DND-41 (cell line): ENCODE data around the gene POLR3A.

Source experiments
- CTCF ChIP-seq: IDR thresholded peaks from 2 replicates; pipeline ENCODE4 v1.5.1; 2012; ENCODE audit warnings: borderline replicate concordance, low read length, moderate library complexity, mild to moderate bottlenecking; ENCODE audit not compliant: poor library complexity, severe bottlenecking; ENCODE audit errors: extremely low read depth
- EZH2 ChIP-seq: IDR thresholded peaks from 3 replicates; pipeline ENCODE4 v1.6.1; 2012; ENCODE audit warnings: borderline replicate concordance, low read depth, mild to moderate bottlenecking, moderate library complexity, low read length, inconsistent platforms; ENCODE audit not compliant: severe bottlenecking

- TF ChIP-seq CTCF: no peak
- no peak for TF ChIP-seq EZH2
Observed at GRCh38 chr10:78007172-78007571, 22.1 kb downstream of the POLR3A start.
